OCI-LY1 (cell line): ENCODE data around the gene ASPM.

ENCODE experiments used
- EZH2 ChIP-seq: fragments of 200-600 bp; sonication (generic), shearing (Covaris generic); IDR thresholded peaks from 2 replicates; pipeline ENCODE4 v1.8.0; 2017; ENCODE audit warnings: borderline replicate concordance, mixed run types, mild to moderate bottlenecking, antibody characterized with exemption, low read length, moderate library complexity, mixed read lengths
- TF ChIP-seq, protein P1 (sequence below): fragments of 200-600 bp; sonication (generic), shearing (Covaris generic); IDR thresholded peaks from 2 replicates; pipeline ENCODE4 v1.5.1; 2017; ENCODE audit warnings: mild to moderate bottlenecking, antibody characterized with exemption, low read length, moderate library complexity, mixed read lengths

GRCh38 chr1:197116156-197116555 lies 30.3 kb downstream of the ASPM start:
- TF ChIP-seq, protein P1, sequence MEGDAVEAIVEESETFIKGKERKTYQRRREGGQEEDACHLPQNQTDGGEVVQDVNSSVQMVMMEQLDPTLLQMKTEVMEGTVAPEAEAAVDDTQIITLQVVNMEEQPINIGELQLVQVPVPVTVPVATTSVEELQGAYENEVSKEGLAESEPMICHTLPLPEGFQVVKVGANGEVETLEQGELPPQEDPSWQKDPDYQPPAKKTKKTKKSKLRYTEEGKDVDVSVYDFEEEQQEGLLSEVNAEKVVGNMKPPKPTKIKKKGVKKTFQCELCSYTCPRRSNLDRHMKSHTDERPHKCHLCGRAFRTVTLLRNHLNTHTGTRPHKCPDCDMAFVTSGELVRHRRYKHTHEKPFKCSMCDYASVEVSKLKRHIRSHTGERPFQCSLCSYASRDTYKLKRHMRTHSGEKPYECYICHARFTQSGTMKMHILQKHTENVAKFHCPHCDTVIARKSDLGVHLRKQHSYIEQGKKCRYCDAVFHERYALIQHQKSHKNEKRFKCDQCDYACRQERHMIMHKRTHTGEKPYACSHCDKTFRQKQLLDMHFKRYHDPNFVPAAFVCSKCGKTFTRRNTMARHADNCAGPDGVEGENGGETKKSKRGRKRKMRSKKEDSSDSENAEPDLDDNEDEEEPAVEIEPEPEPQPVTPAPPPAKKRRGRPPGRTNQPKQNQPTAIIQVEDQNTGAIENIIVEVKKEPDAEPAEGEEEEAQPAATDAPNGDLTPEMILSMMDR: no peak
- TF ChIP-seq EZH2: no peak
